OCI-LY3 (cell line): Measurements from ENCODE around the gene CDK5R2.
A peak's percentile ranks its signal among the peaks of the same experiment; 100 is the strongest.

Experiments
- H2AFZ ChIP-seq: fragments of 200-600, 300-600 bp; shearing (Covaris generic); 2 replicates; pipeline ENCODE4 v1.6.0; 2014; ENCODE audit warnings: antibody characterized with exemption, low read depth, low read length
- H3K27ac ChIP-seq: fragments of 200-600, 300-600 bp; sonication (generic); 2 replicates; pipeline ENCODE4 v1.5.1; 2014; ENCODE audit warnings: mild to moderate bottlenecking, low read length, moderate library complexity, mixed read lengths
- H3K27me3 ChIP-seq: fragments of 200-600, 300-600 bp; sonication (generic); 2 replicates; pipeline ENCODE4 v1.6.1; 2014; ENCODE audit warnings: low read depth, low read length, mixed read lengths
- H3K36me3 ChIP-seq: fragments of 200-600, 300-600 bp; sonication (generic); replicated peaks from 2 replicates; pipeline ENCODE3; 2014; ENCODE audit warnings: low read depth, low read length, mixed read lengths
- H3K4me1 ChIP-seq: fragments of 300-600, 200-600 bp; sonication (generic); 2 replicates; pipeline ENCODE4 v1.6.1; 2014; ENCODE audit warnings: low read length, mixed read lengths
- H3K4me2 ChIP-seq: fragments of 200-600, 300-600 bp; sonication (generic); 2 replicates; pipeline ENCODE4 v1.6.1; 2014; ENCODE audit warnings: low read length, mixed read lengths
- H3K4me3 ChIP-seq: fragments of 300-600, 200-600 bp; sonication (generic); 2 replicates; pipeline ENCODE4 v1.5.1; 2014; ENCODE audit warnings: antibody characterized with exemption, mild to moderate bottlenecking, low read length, moderate library complexity
- H3K79me2 ChIP-seq: fragments of 300-600, 200-600 bp; shearing (Covaris generic); 2 replicates; pipeline ENCODE4 v1.6.1; 2014; ENCODE audit warnings: mild to moderate bottlenecking, low read length, mixed read lengths
- H3K9ac ChIP-seq: fragments of 300-600, 200-600 bp; shearing (Covaris generic); 2 replicates; pipeline ENCODE4 v1.6.0; 2014; ENCODE audit warnings: mild to moderate bottlenecking, low read length, moderate library complexity
- H3K9me3 ChIP-seq: fragments of 200-600, 300-600 bp; shearing (Covaris generic); 2 replicates; pipeline ENCODE4 v1.6.1; 2014; ENCODE audit warnings: low read length, mixed read lengths; ENCODE audit not compliant: insufficient read depth
- H4K20me1 ChIP-seq: fragments of 200-600, 300-600 bp; sonication (generic); 2 replicates; pipeline ENCODE4 v1.6.1; 2016; ENCODE audit warnings: low read length, mixed read lengths; ENCODE audit not compliant: insufficient read depth
- CTCF ChIP-seq: fragments of 200-600, 300-600 bp; sonication (generic); IDR thresholded peaks from 2 replicates; pipeline ENCODE4 v1.5.1; 2014; ENCODE audit warnings: antibody characterized with exemption, low read length, low read depth
- EZH2phosphoT487 ChIP-seq: fragments of 200-600 bp; shearing (Covaris generic); IDR thresholded peaks from 2 replicates; pipeline ENCODE4 v1.6.1; 2018; ENCODE audit warnings: antibody characterized with exemption, mixed run types, low read depth

CDK5R2 gene

DNA sequence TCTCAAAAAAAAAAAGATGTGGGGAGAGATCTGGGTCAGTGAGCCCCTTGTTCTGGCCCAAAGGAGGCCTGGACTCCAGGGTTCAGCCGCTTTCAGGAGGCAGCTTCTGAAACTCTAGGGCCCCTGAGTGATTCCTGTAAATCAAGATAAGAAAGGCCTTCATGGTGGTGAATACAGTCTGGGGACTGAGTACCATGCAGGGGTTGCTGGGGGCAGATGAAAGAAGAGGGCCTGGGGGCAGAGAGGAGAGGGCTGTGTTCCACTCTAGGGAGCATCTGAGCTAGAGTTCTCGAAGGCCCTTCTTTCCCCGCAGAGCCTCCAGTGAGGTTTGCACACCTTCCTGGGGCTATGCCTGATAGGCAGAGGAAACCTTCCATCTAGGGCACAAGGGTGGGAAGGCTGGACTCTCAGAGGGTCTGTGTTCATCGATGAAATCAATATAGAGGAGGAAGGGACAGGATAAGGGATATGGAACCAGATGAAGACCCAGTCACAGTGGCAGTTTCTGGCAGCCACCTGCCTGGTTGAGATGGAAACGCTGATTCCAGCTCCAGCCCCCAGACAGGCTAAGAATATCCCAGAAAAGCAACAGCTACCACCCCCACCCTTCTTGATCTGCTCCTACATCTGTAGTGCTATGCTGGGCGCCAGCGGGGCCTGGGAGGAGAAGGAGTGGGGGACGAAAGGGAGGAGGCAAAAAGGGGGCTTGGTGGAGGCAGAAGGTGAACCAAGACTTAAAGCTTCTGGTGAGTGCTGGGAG lies 4.7 kb upstream of the CDK5R2 start:
- no peak for TF ChIP-seq EZH2phosphoT487
- no peak for TF ChIP-seq CTCF
- Histone ChIP-seq H2AFZ (no peak overlapping the region), H3K4me2 (no peak overlapping the region), H3K27ac (no peak overlapping the region), H3K36me3 (no peaks in the 10 kb centered on the region), H4K20me1 (no peaks in the 10 kb centered on the region), H3K79me2 (no peaks in the 10 kb centered on the region), H3K27me3 (no peaks in the 10 kb centered on the region), H3K4me1 (peaks cover 5% of the 10 kb centered on the region; the same call in 1 of the 2 replicates), H3K4me3 (no peak overlapping the region), H3K9ac (no peak overlapping the region), H3K9me3 (no peaks in the 10 kb centered on the region)

DNA sequence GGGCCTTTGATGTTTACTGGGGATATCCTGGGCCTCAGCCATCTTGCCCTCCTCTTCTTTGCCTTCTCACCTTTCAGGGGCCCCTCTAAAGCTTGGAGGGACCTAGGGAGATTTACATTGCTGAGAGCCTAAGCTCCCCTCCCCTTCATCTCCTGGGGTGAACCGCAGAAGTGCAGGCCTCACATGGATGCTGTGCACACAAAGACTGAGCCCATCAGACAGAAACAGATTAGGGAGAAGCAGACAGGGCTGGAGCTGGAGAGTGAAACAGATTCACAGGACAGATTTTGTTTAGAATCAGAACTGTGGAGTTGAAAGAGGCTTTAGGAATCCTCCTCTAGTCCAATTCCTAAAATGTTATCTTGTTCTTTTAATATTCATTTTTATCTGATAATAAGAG lies 3.4 kb upstream of the CDK5R2 start:
- H3K27me3 ChIP-seq: no peaks in the 10 kb centered on the region
- no peak overlapping the region for H3K4me3 ChIP-seq
- no peaks in the 10 kb centered on the region for H4K20me1 ChIP-seq
- no peaks in the 10 kb centered on the region for H3K79me2 ChIP-seq
- no peak overlapping the region for H3K27ac ChIP-seq
- no peaks in the 10 kb centered on the region for H3K9me3 ChIP-seq
- no peak for TF ChIP-seq EZH2phosphoT487
- TF ChIP-seq CTCF: no peak
- no peaks in the 10 kb centered on the region for H3K36me3 ChIP-seq
- no peak overlapping the region for H2AFZ ChIP-seq
- H3K9ac ChIP-seq: no peak overlapping the region
- H3K4me1 ChIP-seq: peaks cover 5% of the 10 kb centered on the region; the same call in 1 of the 2 replicates
- H3K4me2 ChIP-seq: no peak overlapping the region

DNA sequence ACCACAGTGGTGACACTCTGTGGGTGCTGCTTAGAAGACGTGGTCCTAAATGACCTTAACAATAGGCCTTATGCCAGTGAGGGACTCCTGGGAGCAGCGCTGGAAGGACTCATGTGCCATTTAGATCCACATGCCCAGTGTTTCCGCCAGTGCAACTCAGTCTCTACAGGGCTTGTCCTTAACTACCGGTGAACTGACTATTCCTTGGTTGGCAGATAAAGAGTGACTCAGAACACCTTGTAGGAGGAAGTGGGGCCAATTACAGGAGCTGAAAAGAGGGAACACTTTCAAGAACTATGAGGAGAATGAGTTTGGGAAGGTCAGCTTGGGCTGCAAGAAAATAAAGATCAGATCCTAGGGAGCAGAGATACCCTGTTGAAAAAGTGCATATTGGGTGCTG lies 1.8 kb upstream of the CDK5R2 start:
- H3K9me3 ChIP-seq: no peaks in the 10 kb centered on the region
- no peaks in the 10 kb centered on the region for H3K27me3 ChIP-seq
- H3K4me3 ChIP-seq: no peak overlapping the region
- no peaks in the 10 kb centered on the region for H3K36me3 ChIP-seq
- no peak overlapping the region for H3K9ac ChIP-seq
- no peak overlapping the region for H3K4me2 ChIP-seq
- TF ChIP-seq CTCF (no peak), EZH2phosphoT487 (no peak)
- no peaks in the 10 kb centered on the region for H4K20me1 ChIP-seq
- no peaks in the 10 kb centered on the region for H3K79me2 ChIP-seq
- H2AFZ ChIP-seq: no peak overlapping the region
- H3K27ac ChIP-seq: no peak overlapping the region
- peaks cover 5% of the 10 kb centered on the region; the same call in 1 of the 2 replicates for H3K4me1 ChIP-seq

GRCh38 chr2:218958276-218958675 lies 1.2 kb upstream of the CDK5R2 start:
- no peak for TF ChIP-seq CTCF
- no peaks in the 10 kb centered on the region for H3K36me3 ChIP-seq
- H3K9me3 ChIP-seq: no peaks in the 10 kb centered on the region
- H3K9ac ChIP-seq: no peak overlapping the region
- no peak overlapping the region for H3K4me3 ChIP-seq
- no peaks in the 10 kb centered on the region for H3K27me3 ChIP-seq
- H3K79me2 ChIP-seq: no peaks in the 10 kb centered on the region
- peaks cover 5% of the 10 kb centered on the region; the same call in 1 of the 2 replicates for H3K4me1 ChIP-seq
- no peaks in the 10 kb centered on the region for H4K20me1 ChIP-seq
- H3K27ac ChIP-seq: no peak overlapping the region
- peak overlapping the region; percentile 94; the same call in 1 of the 2 replicates for H3K4me2 ChIP-seq
- no peak overlapping the region for H2AFZ ChIP-seq
